OCI-LY3 (cell line): ENCODE data around the gene TECPR2.

Experiments
- EZH2phosphoT487 ChIP-seq: fragments of 200-600 bp; shearing (Covaris generic); IDR thresholded peaks from 2 replicates; pipeline ENCODE4 v1.6.1; 2018; ENCODE audit warnings: antibody characterized with exemption, mixed run types, low read depth
- TF ChIP-seq, protein P1 (sequence below): fragments of 200-600, 300-600 bp; sonication (generic); IDR thresholded peaks from 2 replicates; pipeline ENCODE4 v1.5.1; 2014; ENCODE audit warnings: antibody characterized with exemption, low read length, low read depth

DNA sequence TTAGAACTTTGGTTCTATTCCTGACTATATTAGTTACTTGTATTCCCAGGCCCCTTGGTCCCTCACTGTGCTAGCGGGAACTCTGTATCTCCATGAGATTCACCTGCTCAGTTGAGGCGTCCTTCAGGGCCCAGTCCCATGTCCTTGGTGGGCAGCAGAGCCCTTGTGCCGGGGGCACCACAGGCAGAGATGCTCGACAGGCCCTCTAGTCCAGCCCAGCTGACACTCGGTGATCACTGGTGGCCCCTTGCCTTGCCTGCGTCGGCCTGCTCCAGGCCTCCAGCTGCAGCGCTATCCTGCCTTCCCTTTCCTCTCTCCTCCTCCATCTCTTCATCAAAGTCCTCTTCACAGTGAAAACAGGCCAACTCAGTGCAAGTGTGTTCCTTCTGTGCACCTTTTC lies 76.8 kb downstream of the TECPR2 start:
- TF ChIP-seq, protein P1, sequence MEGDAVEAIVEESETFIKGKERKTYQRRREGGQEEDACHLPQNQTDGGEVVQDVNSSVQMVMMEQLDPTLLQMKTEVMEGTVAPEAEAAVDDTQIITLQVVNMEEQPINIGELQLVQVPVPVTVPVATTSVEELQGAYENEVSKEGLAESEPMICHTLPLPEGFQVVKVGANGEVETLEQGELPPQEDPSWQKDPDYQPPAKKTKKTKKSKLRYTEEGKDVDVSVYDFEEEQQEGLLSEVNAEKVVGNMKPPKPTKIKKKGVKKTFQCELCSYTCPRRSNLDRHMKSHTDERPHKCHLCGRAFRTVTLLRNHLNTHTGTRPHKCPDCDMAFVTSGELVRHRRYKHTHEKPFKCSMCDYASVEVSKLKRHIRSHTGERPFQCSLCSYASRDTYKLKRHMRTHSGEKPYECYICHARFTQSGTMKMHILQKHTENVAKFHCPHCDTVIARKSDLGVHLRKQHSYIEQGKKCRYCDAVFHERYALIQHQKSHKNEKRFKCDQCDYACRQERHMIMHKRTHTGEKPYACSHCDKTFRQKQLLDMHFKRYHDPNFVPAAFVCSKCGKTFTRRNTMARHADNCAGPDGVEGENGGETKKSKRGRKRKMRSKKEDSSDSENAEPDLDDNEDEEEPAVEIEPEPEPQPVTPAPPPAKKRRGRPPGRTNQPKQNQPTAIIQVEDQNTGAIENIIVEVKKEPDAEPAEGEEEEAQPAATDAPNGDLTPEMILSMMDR = no peak
- no peak for TF ChIP-seq EZH2phosphoT487
